K562 (cell line): ENCODE data around the gene KIF15. TPM values are rescaled to one million over a fixed set of nuclear protein-coding genes. Genes with fewer than 3 reads are reported as not detected.
A peak's percentile ranks its signal among the peaks of the same experiment; 100 is the strongest.

Experiments
- ATAC-seq: fragments of 200-7000 bp; cut with Tn5 transposase; 3 replicates; pipeline ENCODE4 v1.9.1; 2020; ENCODE audit warnings: moderate library complexity
- BruUV-seq: library from RNA; stranded (reverse); fragments of 400-500 nt; replicated peaks from 2 replicates; lab custom pipeline; 2021; lab: Mats Ljungman, UMichigan
- CTCF ChIA-PET: fragments of 300-600 bp; formaldehyde crosslinking; extraction: SDS; loops from one replicate; lab custom pipeline; 2021; ENCODE audit warnings: low intra/inter-chr PET ratio; lab: Yijun Ruan, JAX
- POLR2A ChIA-PET: fragments of 300-600, 350-650 bp; sonication (Branson Sonifier 250); formaldehyde crosslinking; extraction: SDS; loops from one replicate; lab custom pipeline; 2021; ENCODE audit warnings: antibody characterized with exemption, inconsistent platforms; lab: Yijun Ruan, JAX
- DNase-seq, 4 experiments: peaks; one replicate each; pipeline versions ENCODE4 v3.0.0 to v3.0.0-alpha.2; 2011 to 2018; ENCODE audit warnings: low spot score in 3 of 4, mixed read lengths in 3 of 4; ENCODE audit errors: extremely low read depth in 1 of 4
- FAIRE-seq: peaks from 2 replicates; lab custom pipeline; 2011; peaks lifted over from hg19 to GRCh38; lab: Jason Lieb, UNC
- H2AFZ ChIP-seq: 2 replicates; pipeline ENCODE4 v1.6.0; 2011; ENCODE audit warnings: low read depth, low read length, control low read depth, inconsistent platforms
- H3K27ac ChIP-seq: fragments of 200-600 bp; 3 replicates; pipeline ENCODE4 v1.8.0; 2011; ENCODE audit warnings: low read depth, mild to moderate bottlenecking, control low read depth, inconsistent platforms, low read length, moderate library complexity, mixed read lengths; ENCODE audit errors: extremely low read depth
- H3K27me3 ChIP-seq, 2 experiments: fragments of 300-600 bp in 1 of 2; 2 replicates in 1 of 2; 3 replicates in 1 of 2; pipeline versions ENCODE4 v1.6.0 to v1.8.0; 2011; ENCODE audit warnings: inconsistent platforms in 2 of 2, low read length in 2 of 2, mild to moderate bottlenecking in 1 of 2, mixed read lengths in 1 of 2, moderate library complexity in 1 of 2; ENCODE audit not compliant: control insufficient read depth in 2 of 2, insufficient read depth in 2 of 2
- H3K36me3 ChIP-seq: fragments of 300-600 bp; 3 replicates; pipeline ENCODE4 v1.8.0; 2011; ENCODE audit warnings: mild to moderate bottlenecking, low read length, inconsistent platforms; ENCODE audit not compliant: control insufficient read depth, insufficient read depth
- H3K4me1 ChIP-seq, 2 experiments: fragments of 200-600 bp in 1 of 2; replicated peaks in 1 of 2; 2 replicates in 1 of 2; 3 replicates in 1 of 2; pipeline versions ENCODE4 v1.5.1 to v1.8.0; 2011; ENCODE audit warnings: inconsistent platforms in 2 of 2, low read length in 2 of 2, mild to moderate bottlenecking in 1 of 2, mixed read lengths in 1 of 2, moderate library complexity in 1 of 2; ENCODE audit not compliant: control insufficient read depth in 2 of 2, insufficient read depth in 2 of 2
- H3K4me2 ChIP-seq: 2 replicates; pipeline ENCODE4 v1.6.1; 2011; ENCODE audit warnings: low read length, control low read depth, inconsistent platforms, mixed read lengths; ENCODE audit not compliant: insufficient read depth
- H3K4me3 ChIP-seq: fragments of 200-600 bp; sonication (generic), shearing (Covaris generic); 2 replicates; pipeline ENCODE4 v1.5.1; 2016; ENCODE audit warnings: control low read depth, inconsistent platforms
- H3K79me2 ChIP-seq: fragments of 200-600 bp; 3 replicates; pipeline ENCODE4 v1.8.0; 2011; ENCODE audit warnings: low read length, inconsistent platforms; ENCODE audit not compliant: control insufficient read depth, insufficient read depth
- H3K9ac ChIP-seq, 2 experiments: 2 replicates each; pipeline versions ENCODE4 v1.6.0 to v1.6.1; 2011; ENCODE audit warnings: low read depth in 2 of 2, low read length in 2 of 2, control low read depth in 1 of 2, inconsistent platforms in 1 of 2, mild to moderate bottlenecking in 1 of 2, mixed read lengths in 1 of 2; ENCODE audit not compliant: insufficient read depth in 1 of 2
- H3K9me1 ChIP-seq: one replicate; pipeline ENCODE4 v1.6.0; 2011; ENCODE audit warnings: inconsistent platforms, mild to moderate bottlenecking, low read length, moderate library complexity; ENCODE audit not compliant: control insufficient read depth, insufficient read depth
- H3K9me3 ChIP-seq: replicated peaks from 2 replicates; pipeline ENCODE4 v1.5.1; 2011; ENCODE audit warnings: low read depth, low read length, inconsistent platforms; ENCODE audit not compliant: control insufficient read depth, insufficient read depth
- H4K20me1 ChIP-seq: replicated peaks from 2 replicates; pipeline ENCODE4 v1.6.1; 2011; ENCODE audit warnings: low read length, inconsistent platforms, mixed read lengths; ENCODE audit not compliant: control insufficient read depth, insufficient read depth
- AFF4 ChIP-seq: sonication (generic); formaldehyde crosslinking; IDR thresholded peaks from 2 replicates; pipeline ENCODE4 v1.8.0; 2023; ENCODE audit warnings: mild to moderate bottlenecking, missing genetic modification reagents
- IRF2 ChIP-seq: sonication (generic); formaldehyde crosslinking; IDR thresholded peaks from 2 replicates; pipeline ENCODE4 v1.8.1; 2022; ENCODE audit warnings: mild to moderate bottlenecking, missing genetic modification reagents
- KAT7 ChIP-seq: sonication (generic); formaldehyde crosslinking; IDR thresholded peaks from 2 replicates; pipeline ENCODE4 v1.8.0; 2022; ENCODE audit warnings: missing genetic modification reagents, mild to moderate bottlenecking, borderline replicate concordance
- MEF2A ChIP-seq: IDR thresholded peaks from 2 replicates; pipeline ENCODE4 v1.6.1; 2011; ENCODE audit warnings: low read depth, mild to moderate bottlenecking, low read length, moderate library complexity; ENCODE audit not compliant: control insufficient read depth
- MLX ChIP-seq, 2 experiments: fragments of 450-650 bp in 1 of 2; sonication (generic) in 1 of 2; formaldehyde crosslinking; conservative IDR thresholded peaks; 2 replicates each; pipeline versions ENCODE4 v1.4.0 to v1.8.1; 2020 to 2022; ENCODE audit warnings: mild to moderate bottlenecking in 1 of 2, missing genetic modification reagents in 1 of 2
- ZNF274 ChIP-seq: IDR thresholded peaks from 2 replicates; pipeline ENCODE4 v1.6.1; 2011; ENCODE audit warnings: low read depth, mild to moderate bottlenecking, low read length, moderate library complexity, borderline replicate concordance
- ZNF699 ChIP-seq: fragments of 250-450 bp; sonication (Bioruptor Pico); IDR thresholded peaks from 2 replicates; pipeline ENCODE4 v1.8.0; 2021; ENCODE audit warnings: mild to moderate bottlenecking, moderate library complexity; ENCODE audit not compliant: insufficient replicate concordance
- ZNF79 ChIP-seq: fragments of 250-450 bp; sonication (Bioruptor Pico); IDR thresholded peaks from 2 replicates; pipeline ENCODE4 v1.4.0; 2020; ENCODE audit warnings: low read depth, mild to moderate bottlenecking, moderate library complexity
- WGBS: fragments of 100-300 bp; shearing (Covaris generic); methylation state at CpG from one replicate; pipeline ENCODE4 v1.1.6; 2016; ENCODE audit warnings: low coverage, mixed read lengths; ENCODE audit not compliant: insufficient coverage; ENCODE audit errors: missing lambda C conversion rate; 5-methylcytosine and 5-hydroxymethylcytosine counted together
- in situ Hi-C: fragments of 300-500 bp; cut with MboI; formaldehyde crosslinking; loops from 4 replicates; pipeline ENCODE4 v1.15.0; 2018; ENCODE audit warnings: inconsistent platforms, mixed read lengths
- intact Hi-C: fragments of 100-400 bp; cut with micrococcal nuclease; formaldehyde crosslinking; loops from 2 replicates; pipeline ENCODE4 v1.14.2; 2022
- polyA plus RNA-seq, 8 experiments: library from polyadenylated mRNA; depleted of rRNA in 4 of 8; stranded (reverse) in 5 of 8; unstranded in 3 of 8; fragments of >200 nt; fragmentation: Nextera tagmentation in 2 of 8; fragmentation: Illumina TruSeq in 1 of 8; extraction: Ambion mirVana in 2 of 8; extraction: Trizol in 1 of 8; gene quantifications; 2 replicates each; pipeline versions ENCODE4 v1.2.1 to v1.2.3, GENCODE V29; 2011 to 2014; ENCODE audit warnings: inconsistent platforms in 1 of 8, missing spikeins in 1 of 8
- total RNA-seq, 7 experiments: library from RNA; depleted of rRNA in 6 of 7; stranded (reverse); fragments of >200 nt in 6 of 7; fragmentation: Illumina TruSeq in 2 of 7; extraction: Trizol in 2 of 7; gene quantifications; 2 replicates each; pipeline versions ENCODE4 v1.2.1 to v1.2.3, GENCODE V29; 2011 to 2021; ENCODE audit warnings: low replicate concordance in 1 of 7
- TF ChIP-seq, protein P1 (sequence below): fragments of 250-450 bp; sonication (Bioruptor Pico); IDR thresholded peaks from 2 replicates; pipeline ENCODE4 v1.8.0; 2022; ENCODE audit warnings: moderate library complexity, mild to moderate bottlenecking, inconsistent platforms
- TF ChIP-seq, protein P2 (sequence below): fragments of 450-650 bp; conservative IDR thresholded peaks from 2 replicates; pipeline ENCODE4 v1.6.1; 2016; ENCODE audit warnings: missing genetic modification characterization, low read depth, mild to moderate bottlenecking, control low read depth, missing compliant biosample characterization

Gene KIF15
- total and polyA plus RNA-seq, 9 of the 15 experiments (the other 6 are each of a cell fraction or from before 2014, with no cell fraction given) = 9.0 to 45.9 (median 26.0) TPM

DNA sequence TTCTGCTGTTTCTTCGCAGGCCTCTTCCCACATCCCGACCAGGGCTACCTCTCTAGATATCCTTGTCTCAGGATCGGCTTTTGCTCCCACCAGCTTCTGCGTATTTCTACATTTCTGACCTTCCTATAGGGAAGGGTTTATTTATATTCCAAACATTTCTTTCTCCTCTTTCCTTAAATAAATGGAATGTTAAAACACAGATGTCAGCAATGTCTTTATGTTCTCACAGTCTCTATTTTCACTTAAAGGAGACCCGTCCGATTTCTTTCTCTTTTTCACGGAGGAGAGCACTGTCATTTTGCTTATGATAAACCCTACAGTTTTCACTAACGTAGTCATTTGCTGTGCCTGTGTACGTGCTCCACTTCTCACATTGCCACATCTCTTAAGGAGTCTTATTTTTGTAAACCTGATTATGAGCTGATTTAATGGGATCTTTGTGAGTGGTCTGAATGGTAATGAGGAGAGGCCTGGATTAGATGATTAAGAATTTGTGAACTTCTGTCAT lies 630 bp downstream of the KIF15 start (continued):
- TF ChIP-seq ZNF699 (CRISPR knock-in tag) (no peak), ZNF79 (no peak)

GRCh38 chr3:44762690-44763089 lies 1.1 kb downstream of the KIF15 start:
- Histone ChIP-seq H3K79me2 (peaks cover 89% of the 10 kb centered on the region), H3K9me3 (peaks cover 38% of the 10 kb centered on the region), H3K4me1 (peaks cover 0 to 4% of the 10 kb centered on the region in 2 experiments; a peak in 3 of 5 replicates), H3K36me3 (peaks cover 51% of the 10 kb centered on the region), H3K4me3 (peak overlapping the region; percentile 83), H3K27me3 (no peaks in the 10 kb centered on the region), H3K9me1 (no peaks in the 10 kb centered on the region), H3K27ac (peak overlapping the region; percentile 85), H3K4me2 (peak overlapping the region; percentile 100), H3K9ac (peak overlapping the region; percentile 95 to 97; a peak in 3 of 4 replicates), H4K20me1 (no peaks in the 10 kb centered on the region), H2AFZ (peak overlapping the region; percentile 89)
- ChIA-PET CTCF (no interaction called here), POLR2A (interaction anchor here (0.6 to 2.7 kb wide), 11 partner anchors 11 to 371 kb away, joined by 3 to 13 read pairs (median 4); no protein-coding TSS in a partner anchor)
- no peak for DNase-seq
- no peak for FAIRE-seq
- 0% methylated on average over 5 of the region's 5 CpGs for WGBS
- no peak for ATAC-seq
- intact Hi-C loops = loop anchor here (5.0 kb wide), 1 partner anchor 215 kb away; the partner anchor contains the start of genes EXOSC7 and ZDHHC3
- in situ Hi-C loops = no loop called here
- BruUV-seq = no TSS peak
- no peak for TF ChIP-seq MLX (CRISPR knock-in tag; conservative IDR thresholded peaks at IDR 0.05)
- TF ChIP-seq, protein P1, sequence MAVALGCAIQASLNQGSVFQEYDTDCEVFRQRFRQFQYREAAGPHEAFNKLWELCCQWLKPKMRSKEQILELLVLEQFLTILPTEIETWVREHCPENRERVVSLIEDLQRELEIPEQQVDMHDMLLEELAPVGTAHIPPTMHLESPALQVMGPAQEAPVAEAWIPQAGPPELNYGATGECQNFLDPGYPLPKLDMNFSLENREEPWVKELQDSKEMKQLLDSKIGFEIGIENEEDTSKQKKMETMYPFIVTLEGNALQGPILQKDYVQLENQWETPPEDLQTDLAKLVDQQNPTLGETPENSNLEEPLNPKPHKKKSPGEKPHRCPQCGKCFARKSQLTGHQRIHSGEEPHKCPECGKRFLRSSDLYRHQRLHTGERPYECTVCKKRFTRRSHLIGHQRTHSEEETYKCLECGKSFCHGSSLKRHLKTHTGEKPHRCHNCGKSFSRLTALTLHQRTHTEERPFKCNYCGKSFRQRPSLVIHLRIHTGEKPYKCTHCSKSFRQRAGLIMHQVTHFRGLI = no peak
- TF ChIP-seq, protein P2, sequence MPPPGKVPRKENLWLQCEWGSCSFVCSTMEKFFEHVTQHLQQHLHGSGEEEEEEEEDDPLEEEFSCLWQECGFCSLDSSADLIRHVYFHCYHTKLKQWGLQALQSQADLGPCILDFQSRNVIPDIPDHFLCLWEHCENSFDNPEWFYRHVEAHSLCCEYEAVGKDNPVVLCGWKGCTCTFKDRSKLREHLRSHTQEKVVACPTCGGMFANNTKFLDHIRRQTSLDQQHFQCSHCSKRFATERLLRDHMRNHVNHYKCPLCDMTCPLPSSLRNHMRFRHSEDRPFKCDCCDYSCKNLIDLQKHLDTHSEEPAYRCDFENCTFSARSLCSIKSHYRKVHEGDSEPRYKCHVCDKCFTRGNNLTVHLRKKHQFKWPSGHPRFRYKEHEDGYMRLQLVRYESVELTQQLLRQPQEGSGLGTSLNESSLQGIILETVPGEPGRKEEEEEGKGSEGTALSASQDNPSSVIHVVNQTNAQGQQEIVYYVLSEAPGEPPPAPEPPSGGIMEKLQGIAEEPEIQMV (tag) = 0 out of 2 replicates have a peak, but pooled peaks have one; percentile 25
- TF ChIP-seq IRF2 (CRISPR knock-in tag) = no peak
- no peak for TF ChIP-seq MEF2A
- TF ChIP-seq AFF4 (CRISPR knock-in tag) = 0 out of 2 replicates have a peak, but pooled peaks have one; percentile 67
- no peak for TF ChIP-seq ZNF274
- TF ChIP-seq KAT7 = 0 out of 2 replicates have a peak, but pooled peaks have one; percentile 54
